Gastrocnemius medialis (tissue), 4 donors: Measurements from ENCODE around the gene C5AR2. TPM values are rescaled to one million over a fixed set of nuclear protein-coding genes. Genes with fewer than 3 reads are reported as not detected.
"Not testable (repeated sequence)": the region's sequence is repeated elsewhere in the genome, so short reads cannot be mapped to it uniquely, and the experiment has no call there.

Source experiments
- ATAC-seq, 2 donors: fragments of 150-250 bp; one replicate each; pipeline ENCODE4 v1.9.1; 2016
- DNase-seq, 2 donors: peaks; one replicate each; pipeline ENCODE4 v3.0.0-alpha.2; 2019
- H3K27ac ChIP-seq, 4 donors: fragments of 200-600 bp; sonication (generic); 1 replicate in 1 of 4; 2 replicates in 3 of 4; pipeline ENCODE4 v1.5.1; 2016 to 2018; ENCODE audit warnings: mild to moderate bottlenecking in 2 of 4, moderate library complexity in 1 of 4
- H3K27me3 ChIP-seq, 3 donors: fragments of 200-600 bp; sonication (generic) in 2 of 3; 1 replicate in 1 of 3; 2 replicates in 2 of 3; pipeline versions ENCODE4 v1.5.1 to v1.6.0; 2016 to 2019; ENCODE audit warnings: mild to moderate bottlenecking in 1 of 3, moderate library complexity in 1 of 3
- H3K36me3 ChIP-seq, 2 donors: fragments of 200-600 bp; sonication (generic) in 1 of 2; one replicate each; pipeline ENCODE4 v1.5.1; 2017 to 2018
- H3K4me1 ChIP-seq, 2 donors: fragments of 200-600 bp; sonication (generic) in 1 of 2; one replicate each; pipeline ENCODE4 v1.5.1; 2016 to 2017; ENCODE audit warnings: mild to moderate bottlenecking in 2 of 2
- H3K4me3 ChIP-seq, 4 donors: fragments of 200-600 bp; sonication (generic) in 3 of 4; 1 replicate in 1 of 4; 2 replicates in 3 of 4; pipeline ENCODE4 v1.5.1; 2016 to 2019; ENCODE audit warnings: mild to moderate bottlenecking in 2 of 4
- H3K9me3 ChIP-seq, 3 donors: fragments of 200-600 bp; sonication (generic) in 2 of 3; 1 replicate in 1 of 3; 2 replicates in 2 of 3; pipeline ENCODE4 v1.5.1; 2016 to 2019
- CTCF ChIP-seq, 5 experiments: fragments of 450-650 bp in 3 of 5; fragments of 200-600 bp in 2 of 5; sonication (generic) in 2 of 5; IDR thresholded peaks in 4 of 5; conservative IDR thresholded peaks in 1 of 5; 1 replicate in 4 of 5; 2 replicates in 1 of 5; pipeline ENCODE4 v1.5.1; 2016 to 2019; ENCODE audit warnings: antibody characterized with exemption in 5 of 5, mild to moderate bottlenecking in 3 of 5, moderate library complexity in 3 of 5
- POLR2A ChIP-seq, 2 donors: fragments of 450-650 bp; IDR thresholded peaks; one replicate each; pipeline ENCODE4 v1.6.1; 2017; ENCODE audit warnings: antibody characterized with exemption in 2 of 2, mild to moderate bottlenecking in 2 of 2, moderate library complexity in 2 of 2
- in situ Hi-C, 4 donors: fragments of 200-750 bp; cut with MboI; loops; one replicate each; pipeline versions ENCODE4 v1.15.0 to v1.8.0; 2017; ENCODE audit warnings: low sequenced_read_pairs in 4 of 4
- intact Hi-C: fragments of 100-400 bp; cut with DNase I; formaldehyde crosslinking; loops from one replicate; pipeline ENCODE4 v1.15.1; 2023; ENCODE audit warnings: low total_unique reads
- total RNA-seq, 4 donors: library from RNA; depleted of rRNA; stranded (reverse); fragments of >200 nt; gene quantifications; one replicate each; pipeline versions ENCODE4 v1.1.0 to v1.2.3, GENCODE V29; 2016

The C5AR2 gene
- total RNA-seq, 4 donors from 2014 or later = 0.15 to 0.97 (median 0.32) TPM

- no peaks in the 10 kb centered on the region for H3K27me3 ChIP-seq
- no peaks in the 10 kb centered on the region for H3K9me3 ChIP-seq
- no peak overlapping the region for H3K4me3 ChIP-seq
- ATAC-seq (no peak), DNase-seq (no peak)
- H3K4me1 ChIP-seq = no peaks in the 10 kb centered on the region
- TF ChIP-seq CTCF (IDR thresholded peaks at IDR 0.05 in 4 of 5, conservative IDR thresholded peaks at IDR 0.05 in 1 of 5) (no peak), POLR2A (IDR thresholded peaks at IDR 0.05) (no peak)
- intact Hi-C loops (no loop called here), in situ Hi-C loops (no loop called here)
- H3K36me3 ChIP-seq = peaks cover 0 to 83% of the 10 kb centered on the region in 2 donors
- H3K27ac ChIP-seq = no peak overlapping the region
These were observed 30.3 kb downstream of the C5AR2 start for GRCh38 chr19:47362321-47362720.

GRCh38 chr19:47363758-47364531 lies 32.0 kb downstream of the C5AR2 start:
- no peak for TF ChIP-seq CTCF (IDR thresholded peaks at IDR 0.05 in 4 of 5, conservative IDR thresholded peaks at IDR 0.05 in 1 of 5)
- TF ChIP-seq POLR2A (IDR thresholded peaks at IDR 0.05) = no peak
- Histone ChIP-seq H3K4me1 (no peaks in the 10 kb centered on the region), H3K4me3 (no peak overlapping the region), H3K9me3 (no peaks in the 10 kb centered on the region), H3K27me3 (no peaks in the 10 kb centered on the region), H3K27ac (no peak overlapping the region), H3K36me3 (peaks cover 0 to 73% of the 10 kb centered on the region in 2 donors)
- DNase-seq (no peak), ATAC-seq (no peak)
- intact Hi-C loops (no loop called here), in situ Hi-C loops (no loop called here)

- H3K36me3 ChIP-seq = peaks cover 0 to 73% of the 10 kb centered on the region in 2 donors
- intact Hi-C loops, DNase-seq, H3K27me3 ChIP-seq, H3K4me1 ChIP-seq, in situ Hi-C loops, H3K9me3 ChIP-seq, H3K27ac ChIP-seq, H3K4me3 ChIP-seq: not testable (repeated sequence)
- peak; percentile 33 to 49 for ATAC-seq
These were observed 33.5 kb downstream of the C5AR2 start for GRCh38 chr19:47365455-47365854.

GRCh38 chr19:47370045-47370611 lies 38.2 kb downstream of the C5AR2 start:
- Histone ChIP-seq H3K27ac (no peak overlapping the region), H3K4me3 (no peak overlapping the region), H3K4me1 (no peaks in the 10 kb centered on the region), H3K9me3 (no peaks in the 10 kb centered on the region), H3K36me3 (peaks cover 0 to 68% of the 10 kb centered on the region in 2 donors), H3K27me3 (no peaks in the 10 kb centered on the region)
- TF ChIP-seq POLR2A (IDR thresholded peaks at IDR 0.05) (no peak), CTCF (IDR thresholded peaks at IDR 0.05 in 4 of 5, conservative IDR thresholded peaks at IDR 0.05 in 1 of 5) (no peak)
- in situ Hi-C loops (no loop called here), intact Hi-C loops (no loop called here)
- ATAC-seq = no peak
- no peak for DNase-seq

GRCh38 chr19:47371261-47371660 lies 39.3 kb downstream of the C5AR2 start:
- TF ChIP-seq CTCF (IDR thresholded peaks at IDR 0.05 in 4 of 5, conservative IDR thresholded peaks at IDR 0.05 in 1 of 5) (no peak), POLR2A (IDR thresholded peaks at IDR 0.05) (no peak)
- Histone ChIP-seq H3K9me3 (no peaks in the 10 kb centered on the region), H3K4me1 (no peaks in the 10 kb centered on the region), H3K27me3 (no peaks in the 10 kb centered on the region), H3K36me3 (peaks cover 0 to 73% of the 10 kb centered on the region in 2 donors), H3K27ac (no peak overlapping the region), H3K4me3 (no peak overlapping the region)
- in situ Hi-C loops (no loop called here), intact Hi-C loops (no loop called here)
- ATAC-seq (no peak), DNase-seq (no peak)
